Activated naive CD4-positive, alpha-beta T cell treated with anti-CD3 and anti-CD28 coated beads, Interleukin-2, amount 10 ng/mL, durations not matched to agents 5 hours and 36 hours (primary cell): Measurements from ENCODE around the gene CDNF. TPM values are rescaled to one million over a fixed set of nuclear protein-coding genes. Genes with fewer than 3 reads are reported as not detected.

Experiments
- total RNA-seq, 2 experiments: library from RNA; stranded (reverse); gene quantifications; one replicate each; pipeline ENCODE4 v1.2.3, GENCODE V29; 2021

CDNF gene
- 1 to 10 TPM in 1 of 2 experiments, under 1 TPM in 1; 0.65 to 1.8 TPM for total RNA-seq

GRCh38 chr10:14837757-14838581 lies at the start of gene CDNF, which contains the start of the genes HSPA14 and MSANTD7:
TSS of gene CDNF (minus strand) at chr10:14838037. CDS start at chr10:14837946, 91 bp downstream.
TSS of gene HSPA14 (plus strand) at chr10:14838306. CDS start at chr10:14838403, 97 bp downstream.
TSS of gene MSANTD7 (plus strand) at chr10:14838306. CDS start at chr10:14842285, 3,979 bp downstream.

GRCh38 chr10:14878266-14879123 lies 40.7 kb upstream of the CDNF start, which contains the start of gene SUV39H2:
TSS of gene SUV39H2 (plus strand) at chr10:14878866. CDS start at chr10:14878889, 23 bp downstream.

GRCh38 chr10:14774797-14775196 lies 63.0 kb downstream of the CDNF start, which contains the start of gene FAM107B:
TSS of gene FAM107B (minus strand) at chr10:14774897. CDS start at chr10:14774663, 234 bp downstream.

Other genes starting within 250 kb of the CDNF start
- gene FAM107B, start 63.1 kb downstream of the CDNF start, total RNA-seq, result 100 to 1,000 TPM; 189 to 195 TPM
- gene HSPA14, start 269 bp upstream of the CDNF start, total RNA-seq, result 10 to 100 TPM; 17.5 to 18.9 TPM
- gene MSANTD7, start 269 bp upstream of the CDNF start, total RNA-seq, result 10 to 100 TPM; 16.5 to 17.9 TPM
- 10 to 100 TPM; 18.0 to 22.9 TPM for gene SUV39H2, start 40.8 kb upstream of the CDNF start, total RNA-seq
- gene DCLRE1C, start 116.1 kb upstream of the CDNF start, total RNA-seq, result 10 to 100 TPM; 40.3 to 45.7 TPM
- gene MEIG1, start 121.4 kb upstream of the CDNF start, total RNA-seq, result under 1 TPM in 1 of 2 experiments, not detected in 1; 0.58 TPM
- gene OLAH, start 205.9 kb upstream of the CDNF start, total RNA-seq, result 1 to 10 TPM; 9.0 to 9.9 TPM